SJSA1 (cell line): Measurements from ENCODE around the gene FKRP. TPM values are rescaled to one million over a fixed set of nuclear protein-coding genes. Genes with fewer than 3 reads are reported as not detected.
"Not testable (repeated sequence)": the region's sequence is repeated elsewhere in the genome, so short reads cannot be mapped to it uniquely, and the experiment has no call there.

Source experiments
- DNase-seq, 2 experiments: peaks; one replicate each; pipeline ENCODE4 v3.0.0-alpha.2; 2015 to 2020; ENCODE audit warnings: low spot score in 2 of 2, low read depth in 1 of 2
- H3K27ac ChIP-seq: fragments of 250-450 bp; sonication (Bioruptor Pico); 2 replicates; pipeline ENCODE4 v1.5.1; 2020; ENCODE audit warnings: mild to moderate bottlenecking, moderate library complexity
- H3K27me3 ChIP-seq: fragments of 250-450 bp; sonication (Bioruptor Pico); replicated peaks from 2 replicates; pipeline ENCODE4 v1.5.1; 2020; ENCODE audit warnings: mild to moderate bottlenecking, moderate library complexity
- H3K36me3 ChIP-seq: fragments of 250-450 bp; sonication (Bioruptor Pico); 2 replicates; pipeline ENCODE4 v1.5.1; 2020; ENCODE audit warnings: mild to moderate bottlenecking
- H3K4me1 ChIP-seq: fragments of 250-450 bp; sonication (Bioruptor Pico); replicated peaks from 2 replicates; pipeline ENCODE4 v1.6.1; 2021; ENCODE audit warnings: mild to moderate bottlenecking
- H3K4me3 ChIP-seq: fragments of 250-450 bp; sonication (Bioruptor Pico); 2 replicates; pipeline ENCODE4 v1.5.1; 2020; ENCODE audit warnings: mild to moderate bottlenecking
- H3K9me3 ChIP-seq: fragments of 250-450 bp; sonication (Bioruptor Pico); replicated peaks from 2 replicates; pipeline ENCODE4 v1.5.1; 2020; ENCODE audit warnings: mild to moderate bottlenecking
- total RNA-seq: library from RNA; depleted of rRNA; stranded (reverse); fragments of >200 nt; shearing (Covaris generic); gene quantifications from 2 replicates; pipeline ENCODE4 v1.2.3, GENCODE V29; 2014; rRNA removed

Gene FKRP
- total RNA-seq = 48.7 and 63.9 TPM in 2 replicates

- peak within 1 kb of the TSS; percentile 89 for H3K27ac ChIP-seq
- no peak for DNase-seq
Observed at GRCh38 chr19:46745521-46746280, at the start of gene FKRP. Gene FKRP (plus strand): TSS chr19:46746057. CDS start chr19:46755451, 9,394 bp downstream.

GRCh38 chr19:46696866-46697203, 49.0 kb upstream of the FKRP start:
- no peaks in the 10 kb centered on the region for H3K4me1 ChIP-seq
- no peaks in the 10 kb centered on the region for H3K27me3 ChIP-seq
- DNase-seq = no peak
- peaks cover 85% of the 10 kb centered on the region for H3K36me3 ChIP-seq
- H3K9me3 ChIP-seq = no peaks in the 10 kb centered on the region
- H3K27ac ChIP-seq = no peak overlapping the region
- no peak overlapping the region for H3K4me3 ChIP-seq

More at GRCh38 chr19:46745521-46746280, at the start of gene FKRP:
- Histone ChIP-seq H3K36me3 (peaks cover 63% of the 10 kb centered on the region), H3K27me3 (no peaks in the 10 kb centered on the region), H3K4me1 (peaks cover 10% of the 10 kb centered on the region), H3K4me3 (peak within 1 kb of the TSS; percentile 100), H3K9me3 (no peaks in the 10 kb centered on the region)

GRCh38 chr19:46697204-46697960, 48.5 kb upstream of the FKRP start:
- Histone ChIP-seq H3K4me1 (no peaks in the 10 kb centered on the region), H3K4me3 (no peak overlapping the region), H3K27me3 (no peaks in the 10 kb centered on the region), H3K36me3 (peaks cover 83% of the 10 kb centered on the region), H3K27ac (no peak overlapping the region), H3K9me3 (no peaks in the 10 kb centered on the region)
- DNase-seq = no peak

DNA sequence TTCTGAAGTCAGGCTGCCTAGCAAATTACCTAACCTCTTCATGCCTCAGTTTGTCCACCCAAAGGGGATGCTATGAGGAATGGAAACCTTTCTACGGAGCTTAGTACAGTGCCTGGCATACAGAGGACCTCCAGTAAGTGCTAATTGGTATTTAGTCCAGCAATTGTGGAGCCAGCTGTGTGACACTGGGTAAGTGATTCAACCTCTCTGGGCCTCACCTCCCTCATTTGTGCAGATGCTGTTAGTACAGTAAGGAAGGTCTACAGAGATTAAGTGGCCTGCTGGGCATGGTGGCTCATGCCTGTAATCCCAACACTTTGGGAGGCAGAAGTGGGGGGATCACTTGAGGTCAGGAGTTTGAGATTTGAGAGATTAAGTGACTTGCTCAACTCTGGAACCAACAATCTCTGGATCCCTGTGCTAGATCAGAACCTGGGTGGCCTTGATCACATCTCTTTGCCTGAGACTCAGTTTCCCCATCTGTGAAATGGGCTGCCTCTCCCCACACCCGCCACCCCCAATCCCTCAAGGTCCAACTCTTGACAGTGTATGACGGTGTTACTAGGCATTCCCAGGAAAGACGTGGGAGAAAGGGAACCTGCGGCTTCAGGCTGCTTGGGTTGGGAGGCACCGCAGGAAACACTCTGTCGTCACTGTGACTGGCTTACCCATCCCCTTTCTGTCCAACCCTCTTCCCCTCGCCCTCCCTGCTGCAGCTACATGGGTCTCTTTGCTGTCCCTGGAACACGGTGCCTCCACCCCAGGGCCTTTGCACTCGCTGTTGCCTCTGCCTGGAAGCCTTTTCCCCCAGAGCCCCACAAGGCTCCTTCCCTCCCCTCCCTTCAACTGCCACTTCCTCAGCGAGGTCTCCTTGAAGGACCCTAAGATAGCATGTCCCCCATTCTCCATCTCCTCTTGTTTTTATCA, 47.2 kb upstream of the FKRP start:
- H3K9me3 ChIP-seq = no peaks in the 10 kb centered on the region
- H3K36me3 ChIP-seq = peaks cover 80% of the 10 kb centered on the region
- no peaks in the 10 kb centered on the region for H3K27me3 ChIP-seq
- no peaks in the 10 kb centered on the region for H3K4me1 ChIP-seq
- DNase-seq = no peak
- no peak overlapping the region for H3K27ac ChIP-seq
- no peak overlapping the region for H3K4me3 ChIP-seq

- H3K4me1 ChIP-seq = no peaks in the 10 kb centered on the region
- H3K9me3 ChIP-seq = no peaks in the 10 kb centered on the region
- no peak for DNase-seq
- H3K27ac ChIP-seq = no peak overlapping the region
- H3K36me3 ChIP-seq = peaks cover 68% of the 10 kb centered on the region
- no peak overlapping the region for H3K4me3 ChIP-seq
- H3K27me3 ChIP-seq = no peaks in the 10 kb centered on the region
Observed at GRCh38 chr19:46700704-46701103, 45.2 kb upstream of the FKRP start.

DNA sequence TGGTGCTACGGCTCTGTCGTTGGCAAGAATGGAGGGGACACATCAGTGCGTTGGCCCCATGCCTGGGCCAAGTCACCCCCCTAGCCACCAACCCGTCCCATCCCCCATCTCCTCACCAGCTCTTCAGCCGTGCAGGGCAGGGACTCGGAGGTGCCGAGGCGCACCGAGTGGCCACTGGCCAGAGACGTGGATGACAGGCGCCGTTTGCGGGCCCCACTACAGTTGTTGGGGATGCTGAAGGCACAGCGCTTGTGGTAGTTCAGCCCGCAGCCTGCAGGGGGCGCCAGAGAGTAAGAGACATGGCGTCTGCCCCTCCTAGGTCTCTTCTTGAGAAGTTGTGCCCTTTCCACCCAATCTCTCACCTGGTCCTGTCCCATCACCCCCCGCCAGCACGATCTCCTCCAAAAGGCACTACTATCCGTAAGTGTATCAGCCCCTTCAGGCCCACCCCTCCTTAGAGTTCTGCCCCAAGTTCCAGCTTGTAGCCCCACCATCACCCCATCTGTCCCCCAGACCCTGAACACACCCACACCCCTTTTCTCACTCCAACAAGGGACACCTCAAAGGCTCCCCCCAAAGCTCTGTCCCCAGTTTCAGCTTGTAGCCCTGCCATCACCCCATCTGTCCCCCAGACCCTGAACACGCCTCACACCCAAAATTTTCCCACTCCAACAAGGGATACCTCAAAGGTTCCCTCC, 41.3 kb upstream of the FKRP start:
- H3K27me3 ChIP-seq = no peaks in the 10 kb centered on the region
- DNase-seq = no peak
- peaks cover 57% of the 10 kb centered on the region for H3K36me3 ChIP-seq
- H3K4me3 ChIP-seq = no peak overlapping the region
- H3K9me3 ChIP-seq = no peaks in the 10 kb centered on the region
- H3K27ac ChIP-seq = no peak overlapping the region
- no peaks in the 10 kb centered on the region for H3K4me1 ChIP-seq

DNA sequence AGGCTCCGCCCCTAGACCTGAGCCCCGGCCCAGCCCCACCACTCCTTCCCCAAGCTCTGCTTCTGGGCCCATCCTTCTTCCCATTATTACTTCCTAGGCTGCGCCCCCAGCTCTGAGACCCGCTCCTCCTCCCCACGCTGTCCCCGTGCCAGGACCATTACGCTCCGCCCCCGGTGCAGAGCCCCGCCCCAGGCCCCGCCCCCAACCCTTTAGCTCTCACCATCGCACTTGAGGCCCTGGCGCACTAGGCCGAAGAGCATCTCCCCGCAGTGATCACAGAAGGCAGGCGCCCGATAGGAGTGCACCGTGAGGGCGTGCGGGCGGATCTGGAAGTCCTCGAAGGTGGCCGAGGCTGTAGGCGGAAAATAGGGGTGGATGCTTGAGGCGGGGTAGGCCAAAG, 35.2 kb upstream of the FKRP start:
- no peaks in the 10 kb centered on the region for H3K27me3 ChIP-seq
- peaks cover 15% of the 10 kb centered on the region for H3K4me1 ChIP-seq
- peaks cover 29% of the 10 kb centered on the region for H3K36me3 ChIP-seq
- no peak overlapping the region for H3K27ac ChIP-seq
- H3K4me3 ChIP-seq = no peak overlapping the region
- DNase-seq = no peak
- H3K9me3 ChIP-seq = no peaks in the 10 kb centered on the region

DNA sequence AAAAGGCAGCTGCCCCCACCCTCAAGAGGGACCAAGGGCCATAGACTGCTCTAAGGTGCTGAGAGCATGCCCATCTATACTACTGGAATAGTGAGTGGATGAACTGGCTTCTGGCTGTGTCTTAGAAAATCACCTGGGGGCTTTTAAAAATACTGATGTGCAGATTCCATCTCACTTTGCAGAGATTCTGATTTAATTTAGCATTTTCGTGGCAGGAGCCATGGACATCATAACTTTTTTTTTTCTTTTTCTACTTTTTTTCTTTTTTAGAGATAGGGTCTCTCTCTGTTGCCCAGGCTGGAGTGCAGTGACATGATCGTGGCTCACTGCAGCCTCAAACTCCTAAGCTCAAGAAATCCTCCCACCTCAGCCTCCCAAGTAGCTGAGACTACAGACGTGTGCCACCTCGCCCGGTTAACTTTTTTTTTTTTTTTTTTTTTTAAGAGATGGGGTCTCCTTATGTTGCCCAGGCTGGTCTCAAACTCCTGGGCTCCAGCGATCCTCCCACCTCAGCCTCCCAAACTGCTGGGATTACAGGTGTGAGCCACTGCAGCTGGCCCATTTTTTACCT, 33.0 kb upstream of the FKRP start:
- H3K4me3 ChIP-seq, H3K27ac ChIP-seq, H3K9me3 ChIP-seq, H3K27me3 ChIP-seq, DNase-seq: not testable (repeated sequence)
- H3K4me1 ChIP-seq = peaks cover 26% of the 10 kb centered on the region
- H3K36me3 ChIP-seq = peaks cover 21% of the 10 kb centered on the region

- H3K4me1 ChIP-seq = peaks cover 31% of the 10 kb centered on the region
- peak overlapping the region; percentile 44 for H3K4me3 ChIP-seq
- peak overlapping the region; percentile 74 for H3K27ac ChIP-seq
- H3K27me3 ChIP-seq = no peaks in the 10 kb centered on the region
- peak in 1 of 2 experiments; percentile 81 for DNase-seq
- H3K9me3 ChIP-seq = no peaks in the 10 kb centered on the region
- H3K36me3 ChIP-seq = peaks cover 26% of the 10 kb centered on the region
Observed at GRCh38 chr19:46713781-46714443, 31.9 kb upstream of the FKRP start.

DNA sequence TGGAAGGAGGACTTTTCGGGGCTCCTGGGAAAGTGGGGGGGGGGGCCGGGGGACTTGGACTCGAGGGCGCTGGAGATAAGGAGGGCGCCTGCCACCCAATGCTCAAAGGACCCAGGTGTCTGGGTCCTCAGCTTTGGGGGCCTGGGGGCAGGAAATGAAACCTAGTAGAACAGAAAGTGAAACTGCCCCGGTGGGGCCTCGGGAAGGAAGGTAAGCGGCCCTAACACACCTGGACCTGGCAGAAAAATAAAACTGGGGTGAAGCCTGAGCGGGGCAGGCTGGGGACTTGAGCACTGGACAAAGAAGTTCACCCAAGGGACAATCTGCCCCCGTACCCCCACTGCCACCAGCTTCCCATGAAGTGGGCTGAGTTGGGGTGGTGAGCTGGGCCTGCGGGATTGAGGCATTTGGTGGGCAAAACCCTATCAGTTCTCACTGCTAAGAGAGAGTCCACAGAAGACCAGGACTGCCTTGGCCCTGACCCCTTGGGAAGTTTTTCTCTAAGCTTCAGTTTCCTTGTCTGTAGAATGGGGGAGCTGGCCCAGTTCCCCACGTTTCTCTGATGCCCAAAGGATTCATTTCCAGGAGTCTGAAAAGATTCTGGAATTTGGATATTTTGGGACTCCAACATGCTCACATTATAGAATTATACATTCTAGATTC, 31.3 kb upstream of the FKRP start:
- Histone ChIP-seq H3K27me3 (no peaks in the 10 kb centered on the region), H3K36me3 (peaks cover 24% of the 10 kb centered on the region), H3K27ac (peak overlapping the region; percentile 74), H3K4me1 (peaks cover 31% of the 10 kb centered on the region), H3K4me3 (peak overlapping the region; percentile 44), H3K9me3 (no peaks in the 10 kb centered on the region)
- DNase-seq = peak in 1 of 2 experiments; percentile 30

DNA sequence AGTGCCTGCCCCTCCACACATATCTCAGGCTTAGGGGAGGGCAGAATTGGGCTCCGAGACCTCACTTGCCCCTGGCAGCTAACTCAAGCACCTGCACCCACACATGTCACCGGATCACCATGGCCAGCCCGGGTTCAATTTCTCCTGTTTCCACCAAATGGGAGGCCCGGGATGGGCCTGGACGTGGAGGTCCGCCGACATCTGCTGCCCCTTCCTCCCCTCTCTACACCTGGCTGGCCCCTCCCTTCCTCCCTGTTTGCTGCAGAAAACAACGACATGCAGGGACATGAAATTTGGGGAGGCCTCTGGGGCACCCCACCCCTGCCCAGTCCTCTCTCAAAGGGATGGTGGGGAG, 30.3 kb upstream of the FKRP start:
- Histone ChIP-seq H3K9me3 (no peaks in the 10 kb centered on the region), H3K27ac (0 out of 2 replicates have a peak overlapping the region, but pooled peaks have one; percentile 7), H3K27me3 (no peaks in the 10 kb centered on the region), H3K36me3 (peaks cover 29% of the 10 kb centered on the region), H3K4me1 (peaks cover 31% of the 10 kb centered on the region), H3K4me3 (peak overlapping the region; percentile 52)
- no peak for DNase-seq
